Neural progenitor cell (in vitro differentiated cells): ENCODE measurements around the gene PBLD.

Experiments used
- CTCF ChIP-seq: fragments of 200-600 bp; sonication (generic); IDR thresholded peaks from 2 replicates; pipeline ENCODE4 v1.5.1; 2017; ENCODE audit warnings: antibody characterized with exemption, mild to moderate bottlenecking
- EZH2 ChIP-seq: fragments of 200-600 bp; sonication (generic); IDR thresholded peaks from 2 replicates; pipeline ENCODE4 v1.6.1; 2017; ENCODE audit warnings: antibody characterized with exemption, mild to moderate bottlenecking, moderate library complexity
- EZH2phosphoT487 ChIP-seq: fragments of 200-600 bp; sonication (generic); IDR thresholded peaks from 2 replicates; pipeline ENCODE4 v1.6.1; 2017; ENCODE audit warnings: antibody characterized with exemption

GRCh38 chr10:68301301-68301700 is 31.4 kb downstream of the PBLD start:
- TF ChIP-seq CTCF, result no peak
- TF ChIP-seq EZH2phosphoT487, result no peak
- no peak for TF ChIP-seq EZH2
